Neural progenitor cell (in vitro differentiated cells): ENCODE measurements around the gene ADCY6.

Experiments
- EZH2 ChIP-seq: fragments of 200-600 bp; sonication (generic); IDR thresholded peaks from 2 replicates; pipeline ENCODE4 v1.6.1; 2017; ENCODE audit warnings: antibody characterized with exemption, mild to moderate bottlenecking, moderate library complexity
- TF ChIP-seq, protein P1 (sequence below): fragments of 200-600 bp; sonication (generic); IDR thresholded peaks from 2 replicates; pipeline ENCODE4 v1.5.1; 2017; ENCODE audit warnings: antibody characterized with exemption, mild to moderate bottlenecking

DNA sequence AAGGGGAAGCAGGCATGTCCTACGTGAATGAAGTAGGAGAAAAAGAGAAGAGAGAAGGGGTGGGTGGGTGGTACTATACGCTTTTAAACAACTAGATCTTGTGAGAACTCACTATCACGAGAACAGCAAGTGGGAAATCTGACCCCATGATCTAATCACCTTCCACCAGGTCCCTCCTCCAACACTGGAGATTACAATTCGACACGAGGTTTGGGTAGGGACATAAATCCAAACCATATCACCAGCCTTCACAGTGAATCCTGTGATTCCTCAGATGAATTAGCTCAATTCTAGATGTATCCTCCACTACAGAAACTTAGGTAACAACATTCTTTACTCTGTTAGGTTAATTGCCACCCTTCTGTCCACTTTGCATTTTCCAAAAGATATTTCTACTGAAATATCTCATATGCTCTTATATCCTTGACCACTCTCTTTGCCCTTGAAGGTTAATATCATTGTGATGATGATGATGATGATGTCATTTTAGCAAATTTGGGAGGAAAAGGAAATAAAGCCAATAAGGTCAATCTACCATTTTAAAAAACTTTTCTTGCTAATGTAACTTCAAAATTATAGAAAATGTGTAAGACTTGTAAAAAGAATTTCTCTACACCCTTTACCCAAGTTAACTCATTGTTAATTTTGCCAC is 49.1 kb downstream of the ADCY6 start:
- TF ChIP-seq, protein P1, sequence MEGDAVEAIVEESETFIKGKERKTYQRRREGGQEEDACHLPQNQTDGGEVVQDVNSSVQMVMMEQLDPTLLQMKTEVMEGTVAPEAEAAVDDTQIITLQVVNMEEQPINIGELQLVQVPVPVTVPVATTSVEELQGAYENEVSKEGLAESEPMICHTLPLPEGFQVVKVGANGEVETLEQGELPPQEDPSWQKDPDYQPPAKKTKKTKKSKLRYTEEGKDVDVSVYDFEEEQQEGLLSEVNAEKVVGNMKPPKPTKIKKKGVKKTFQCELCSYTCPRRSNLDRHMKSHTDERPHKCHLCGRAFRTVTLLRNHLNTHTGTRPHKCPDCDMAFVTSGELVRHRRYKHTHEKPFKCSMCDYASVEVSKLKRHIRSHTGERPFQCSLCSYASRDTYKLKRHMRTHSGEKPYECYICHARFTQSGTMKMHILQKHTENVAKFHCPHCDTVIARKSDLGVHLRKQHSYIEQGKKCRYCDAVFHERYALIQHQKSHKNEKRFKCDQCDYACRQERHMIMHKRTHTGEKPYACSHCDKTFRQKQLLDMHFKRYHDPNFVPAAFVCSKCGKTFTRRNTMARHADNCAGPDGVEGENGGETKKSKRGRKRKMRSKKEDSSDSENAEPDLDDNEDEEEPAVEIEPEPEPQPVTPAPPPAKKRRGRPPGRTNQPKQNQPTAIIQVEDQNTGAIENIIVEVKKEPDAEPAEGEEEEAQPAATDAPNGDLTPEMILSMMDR: no peak
- TF ChIP-seq EZH2: no peak
